Measurements from ENCODE around the gene TDRD9.
"Not testable (repeated sequence)": the region's sequence is repeated elsewhere in the genome, so short reads cannot be mapped to it uniquely, and the experiment has no call there.

Gene TDRD9

DNA sequence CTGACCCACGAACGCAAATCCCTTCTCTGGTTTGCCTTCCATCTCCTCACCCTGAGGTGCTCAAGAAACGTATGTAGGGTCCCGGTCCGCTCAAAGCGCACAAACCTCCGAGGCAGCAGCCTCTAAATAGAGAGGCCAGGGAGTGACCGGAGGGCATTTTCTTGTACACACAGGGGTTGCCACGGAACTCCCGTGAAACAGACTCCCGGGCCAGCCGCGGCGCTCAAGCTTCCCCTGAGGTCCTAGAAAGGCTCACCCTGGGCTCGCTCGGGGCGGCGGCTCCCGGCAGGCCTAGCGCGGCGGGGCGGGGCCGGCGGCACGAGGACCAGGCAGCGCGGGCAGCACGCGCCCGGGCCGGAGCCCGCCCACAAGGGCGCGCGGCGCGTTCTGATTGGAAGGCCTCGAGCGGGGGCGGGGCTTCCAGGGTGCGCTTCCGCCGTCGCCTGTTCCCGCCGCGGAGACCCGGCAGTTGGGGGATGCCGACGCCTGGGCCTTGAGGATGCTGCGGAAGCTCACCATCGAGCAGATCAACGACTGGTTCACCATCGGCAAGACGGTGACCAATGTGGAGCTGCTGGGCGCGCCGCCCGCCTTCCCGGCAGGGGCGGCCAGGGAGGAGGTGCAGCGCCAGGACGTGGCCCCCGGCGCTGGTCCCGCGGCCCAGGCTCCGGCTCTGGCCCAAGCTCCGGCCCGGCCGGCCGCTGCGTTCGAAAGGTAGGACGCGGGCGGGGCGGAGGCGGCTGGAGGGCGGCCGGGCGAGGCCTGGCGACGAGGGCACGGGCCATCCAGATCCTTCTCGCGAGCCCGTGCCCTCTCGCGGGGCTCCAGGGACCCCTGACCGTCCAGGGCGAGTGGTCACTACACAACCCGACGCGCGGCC is at the start of gene TDRD9:
Gene TDRD9 (plus strand): TSS at position 446 of the 880 bp plus-strand sequence. CDS start 54 bp downstream, at position 500.
- DNase-seq, result no peak

- no peak for DNase-seq
Observed at GRCh38 chr14:103879118-103879569, 49.1 kb upstream of the TDRD9 start.

GRCh38 chr14:103879570-103880347 is 48.5 kb upstream of the TDRD9 start:
- DNase-seq, result no peak

DNA sequence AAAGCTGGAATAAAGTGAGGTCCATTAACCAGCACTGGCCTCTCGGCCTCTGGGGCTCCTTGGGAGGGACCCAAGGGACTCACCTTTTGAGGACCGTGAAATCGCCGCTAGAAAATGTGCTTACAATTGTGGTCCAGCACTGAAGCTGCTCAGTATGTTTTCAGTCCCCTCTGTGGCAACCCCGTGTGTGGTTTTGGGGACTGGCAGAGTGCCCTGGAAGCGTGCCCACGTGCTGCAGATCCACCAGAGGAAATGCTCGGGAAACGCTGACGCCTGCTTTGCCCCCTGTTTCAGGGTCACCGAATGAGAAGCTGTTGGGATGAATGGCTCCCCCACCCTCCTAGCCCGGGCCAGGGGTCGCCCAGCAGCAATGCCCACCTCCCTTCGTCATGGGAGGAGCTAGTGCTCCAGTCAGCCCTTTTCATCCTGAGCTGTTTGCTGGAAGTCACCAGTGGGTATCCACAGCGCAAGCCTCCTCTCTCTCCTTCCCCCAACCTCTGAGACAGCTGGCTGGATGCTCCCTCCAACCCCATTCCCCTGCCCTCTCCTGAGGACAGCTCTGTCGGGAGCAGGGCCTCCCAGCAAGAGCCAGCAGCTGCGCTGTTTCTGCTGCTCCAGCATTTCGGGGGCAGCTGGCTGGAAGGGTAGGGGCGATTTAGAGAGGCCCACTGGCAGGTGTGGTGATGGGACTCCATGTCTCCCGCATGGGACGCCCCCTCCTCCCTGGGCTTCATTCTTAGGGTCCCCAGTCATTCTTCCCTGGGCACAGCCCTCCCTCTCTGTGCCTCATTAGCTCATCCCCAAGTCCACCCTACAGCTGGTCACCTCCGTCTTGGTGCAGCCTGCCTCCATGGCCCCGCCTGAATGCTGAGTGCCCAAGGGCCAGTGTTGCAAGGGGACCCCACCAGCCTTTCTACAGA is 47.6 kb upstream of the TDRD9 start:
- DNase-seq, result no peak

GRCh38 chr14:103881268-103882201 is 46.7 kb upstream of the TDRD9 start:
- no peak for DNase-seq

- no peak for DNase-seq
Observed at GRCh38 chr14:103882503-103883262, 45.6 kb upstream of the TDRD9 start.

GRCh38 chr14:103883263-103883523 is 45.1 kb upstream of the TDRD9 start:
- DNase-seq, result no peak

- no peak for DNase-seq
Observed at GRCh38 chr14:103884854-103885253, 43.4 kb upstream of the TDRD9 start.

GRCh38 chr14:103885509-103885932 is 42.7 kb upstream of the TDRD9 start:
- DNase-seq, result no peak

- DNase-seq, result no peak
Observed at GRCh38 chr14:103886304-103887169, 41.7 kb upstream of the TDRD9 start.

- no peak for DNase-seq
Observed at GRCh38 chr14:103887170-103887501, 41.1 kb upstream of the TDRD9 start.

DNA sequence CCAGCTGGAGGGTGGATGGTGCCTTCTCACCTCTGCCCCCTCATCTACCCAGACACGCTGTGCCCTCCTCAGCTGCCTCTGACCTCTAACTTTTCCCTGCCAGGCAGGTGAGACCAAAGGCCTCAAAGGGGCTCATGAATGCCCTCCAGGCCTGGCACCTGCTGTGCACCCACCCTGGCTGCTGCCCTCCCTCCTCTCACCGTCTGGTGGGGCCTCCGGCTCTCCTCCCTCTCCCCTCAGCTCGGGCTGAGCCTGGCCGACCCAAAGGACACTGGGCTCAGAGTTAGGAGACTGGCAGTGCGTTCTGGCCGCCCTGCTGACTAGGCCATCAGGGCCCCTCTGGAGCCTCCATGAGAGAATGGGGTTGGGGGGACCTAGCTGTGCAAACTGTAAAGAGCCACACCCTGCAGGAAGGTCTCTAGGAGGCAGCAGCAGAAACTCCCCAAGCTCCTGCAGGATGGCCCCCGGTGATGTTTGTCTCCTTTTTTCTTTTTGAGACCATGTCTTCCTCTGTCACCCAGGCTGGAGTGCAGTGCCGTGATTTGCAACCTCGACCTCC is 40.6 kb upstream of the TDRD9 start:
- DNase-seq, result no peak

DNA sequence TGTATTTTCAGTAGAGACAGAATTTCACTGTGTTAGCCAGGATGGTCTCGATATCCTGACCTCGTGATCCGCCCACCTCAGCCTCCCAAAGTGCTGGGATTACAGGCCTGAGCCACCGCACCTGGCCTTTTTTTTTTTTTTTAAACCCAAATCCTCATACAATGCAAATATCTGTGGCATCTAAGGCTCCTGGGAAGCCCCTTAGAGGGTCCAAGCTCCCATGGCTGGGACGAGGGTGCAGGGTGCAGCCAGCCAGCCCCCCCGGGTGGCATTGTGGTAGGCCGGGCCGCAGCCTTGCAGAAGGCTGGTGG is 39.3 kb upstream of the TDRD9 start:
- DNase-seq, result not testable (repeated sequence)

DNA sequence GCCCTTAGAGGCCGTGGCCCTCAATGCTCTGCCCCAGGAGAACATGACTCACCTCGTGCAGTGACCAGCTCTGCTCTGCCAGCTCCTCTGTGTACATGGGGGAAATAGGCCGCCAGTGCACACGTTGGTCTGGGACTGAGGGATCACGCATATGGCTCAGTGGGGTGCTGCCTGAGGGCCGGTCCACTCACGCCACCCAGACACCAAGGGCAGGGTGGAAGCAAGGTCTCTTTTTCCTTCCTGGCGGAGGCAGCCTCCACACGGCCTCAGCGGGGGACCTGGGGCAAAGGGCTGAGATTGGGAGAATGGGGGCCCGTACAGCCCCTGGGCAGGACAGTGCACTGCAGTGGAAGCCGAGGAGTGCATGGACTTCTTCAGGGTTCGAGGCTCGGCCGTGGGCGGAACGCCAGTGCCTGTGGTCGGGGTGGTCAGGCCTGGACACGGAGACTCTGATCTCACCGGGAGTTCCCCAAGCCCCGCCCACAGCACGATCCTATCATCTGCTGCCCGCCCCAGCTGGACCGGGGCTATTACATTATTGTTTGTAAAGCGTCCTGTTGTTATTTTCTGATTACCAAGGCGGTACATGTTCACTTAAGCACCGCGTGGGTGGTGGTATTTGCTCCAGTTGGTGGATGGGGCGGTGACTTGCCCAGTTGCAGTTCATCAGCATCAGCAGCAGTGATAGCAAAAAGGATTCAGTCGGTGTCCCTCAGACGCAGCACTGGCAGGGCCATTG is 38.8 kb upstream of the TDRD9 start:
- no peak for DNase-seq

DNA sequence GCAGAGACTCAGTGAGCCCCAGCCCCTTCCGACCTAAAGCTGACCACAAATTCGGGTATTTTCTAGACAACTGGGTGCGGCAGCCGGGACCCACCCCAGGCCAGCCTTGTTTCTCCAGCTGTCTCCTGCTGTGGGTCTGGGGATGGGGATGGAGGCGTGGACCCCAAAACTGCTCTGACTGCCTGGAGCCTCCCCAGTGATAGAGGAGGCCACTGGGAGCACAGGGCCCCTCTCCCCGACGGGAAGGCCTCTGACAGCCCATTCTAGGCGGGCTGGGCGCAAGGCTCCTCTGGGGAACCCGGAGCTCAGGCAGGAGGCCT is 38.2 kb upstream of the TDRD9 start:
- no peak for DNase-seq

DNA sequence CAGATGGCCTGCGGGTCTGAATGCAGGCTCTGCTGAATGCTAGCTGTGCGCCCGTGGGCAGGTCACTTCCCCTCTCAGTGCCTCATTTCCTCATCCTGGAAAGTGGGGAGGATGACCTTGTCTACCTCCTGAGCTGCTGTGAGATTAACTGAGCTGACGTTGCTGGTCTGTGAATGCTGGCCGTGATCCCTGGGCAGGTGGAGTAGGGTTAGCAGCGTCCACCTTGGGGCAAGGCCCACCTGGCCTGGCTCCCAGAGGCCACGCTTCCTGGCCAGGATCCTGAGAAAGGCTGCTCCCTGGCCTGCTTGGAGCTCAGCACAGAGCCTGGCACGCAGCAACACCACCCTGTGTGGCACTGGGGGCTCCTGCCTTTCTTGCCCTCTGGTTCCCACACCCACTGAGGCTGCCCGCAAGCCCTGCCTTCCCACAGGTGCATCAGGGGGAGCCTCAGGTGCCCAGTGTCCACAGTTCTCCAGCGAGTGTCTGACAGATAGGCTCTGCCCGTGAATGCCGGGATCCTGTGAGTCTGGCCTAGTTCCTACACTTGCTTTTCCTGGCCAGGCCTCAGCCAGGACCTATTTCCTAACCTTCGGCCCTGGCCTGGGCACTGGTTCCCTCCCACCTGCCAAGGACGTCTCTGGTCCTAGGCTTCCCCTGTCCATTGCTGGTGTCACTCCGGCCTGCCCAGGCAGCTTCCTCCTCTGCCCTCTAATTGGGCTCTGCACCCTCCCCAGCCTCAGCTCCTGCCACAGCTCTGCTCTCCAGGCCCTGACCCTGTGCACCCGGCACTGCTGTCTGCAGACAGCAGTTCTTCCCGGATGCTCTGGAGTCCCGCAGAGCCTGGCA is 37.2 kb upstream of the TDRD9 start:
- no peak for DNase-seq

DNA sequence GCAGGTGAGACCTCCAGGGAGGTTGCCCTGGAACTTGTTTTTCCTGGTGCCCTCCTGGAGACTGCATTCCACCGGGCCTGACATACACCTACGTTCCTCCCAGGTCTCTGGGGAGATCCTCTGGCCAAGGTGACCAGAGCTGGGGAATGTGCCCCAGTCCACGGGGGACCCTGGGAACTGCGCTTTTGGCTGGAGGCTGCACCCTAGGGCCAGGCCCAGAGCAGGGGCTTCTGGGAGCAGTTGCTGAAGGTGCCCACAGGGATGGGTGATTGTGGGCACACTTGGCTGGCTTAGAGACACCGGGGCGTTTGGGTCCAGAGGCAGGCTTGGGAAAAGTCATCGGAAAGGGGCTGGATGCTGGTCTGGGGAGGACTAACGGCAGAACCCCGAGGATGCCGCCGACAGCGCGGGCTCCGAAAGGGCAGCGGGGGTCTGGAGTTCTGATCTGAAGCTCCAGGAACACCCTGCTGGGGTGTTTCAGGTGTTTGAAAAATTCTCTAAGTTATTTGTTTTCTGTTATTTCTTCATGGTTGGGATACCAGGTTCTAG is 36.5 kb upstream of the TDRD9 start:
- no peak for DNase-seq

GRCh38 chr14:103892247-103892646 is 36.0 kb upstream of the TDRD9 start:
- no peak for DNase-seq
